Natural killer cell (primary cell): ENCODE data around the gene BICC1. TPM values are rescaled to one million over a fixed set of nuclear protein-coding genes. Genes with fewer than 3 reads are reported as not detected.

ENCODE experiments used
- ATAC-seq, 3 donors: fragments of 150-1000 bp in 2 of 3; fragments of 200-7000 bp in 1 of 3; cut with Tn5 transposase; 1 replicate in 1 of 3; 2 replicates in 2 of 3; pipeline ENCODE4 v1.10.0; 2021; ENCODE audit warnings: mild to moderate bottlenecking in 2 of 3, moderate library complexity in 2 of 3
- DNase-seq, 2 donors: peaks; one replicate each; pipeline versions ENCODE4 v3.0.0 to v3.0.0-alpha.2; 2013 to 2021; ENCODE audit warnings: mixed read lengths in 1 of 2
- H3K27ac ChIP-seq: one replicate; pipeline ENCODE4 v1.5.1; 2013; ENCODE audit warnings: mild to moderate bottlenecking, low read length
- H3K27me3 ChIP-seq: one replicate; pipeline ENCODE4 v1.6.1; 2013; ENCODE audit warnings: low read length; ENCODE audit not compliant: control insufficient read depth, insufficient read depth
- H3K36me3 ChIP-seq: one replicate; pipeline ENCODE4 v1.6.1; 2013; ENCODE audit warnings: low read length; ENCODE audit not compliant: control insufficient read depth, insufficient read depth
- H3K4me1 ChIP-seq: one replicate; pipeline ENCODE4 v1.6.1; 2013; ENCODE audit warnings: low read length; ENCODE audit not compliant: control insufficient read depth, insufficient read depth
- H3K4me3 ChIP-seq: one replicate; pipeline ENCODE4 v1.5.1; 2013; ENCODE audit warnings: low read length
- H3K9me3 ChIP-seq: one replicate; pipeline ENCODE4 v1.6.1; 2013; ENCODE audit warnings: low read length; ENCODE audit not compliant: control insufficient read depth, insufficient read depth
- H3K27ac Mint-ChIP-seq, 2 donors: one replicate each; pipeline ENCODE4 v1.8.0; 2022; ENCODE audit warnings: mild to moderate bottlenecking in 2 of 2, mixed read lengths in 2 of 2, moderate library complexity in 1 of 2
- H3K27me3 Mint-ChIP-seq, 2 donors: one replicate each; pipeline ENCODE4 v1.8.0; 2022; ENCODE audit warnings: low read depth in 2 of 2, mixed read lengths in 2 of 2
- H3K36me3 Mint-ChIP-seq: one replicate; pipeline ENCODE4 v1.8.0; 2022; ENCODE audit warnings: mixed read lengths
- H3K4me1 Mint-ChIP-seq, 2 donors: one replicate each; pipeline ENCODE4 v1.8.0; 2022; ENCODE audit warnings: mixed read lengths in 2 of 2
- H3K4me3 Mint-ChIP-seq: one replicate; pipeline ENCODE4 v1.8.0; 2022; ENCODE audit warnings: mild to moderate bottlenecking, moderate library complexity, mixed read lengths
- H3K9me3 Mint-ChIP-seq, 2 donors: one replicate each; pipeline ENCODE4 v1.8.0; 2022; ENCODE audit warnings: mixed read lengths in 2 of 2
- CTCF ChIP-seq: fragments of 200-600 bp; IDR thresholded peaks from one replicate; pipeline ENCODE4 v1.8.0; 2022; ENCODE audit warnings: antibody characterized with exemption
- WGBS: methylation state at CpG from one replicate; pipeline ENCODE4 v1.1.7; 2013; ENCODE audit warnings: missing lambda C conversion rate; ENCODE audit not compliant: insufficient coverage; 5-methylcytosine and 5-hydroxymethylcytosine counted together
- intact Hi-C: fragments of 100-400 bp; cut with micrococcal nuclease; formaldehyde crosslinking; loops from one replicate; pipeline ENCODE4 v1.14.2; 2022
- total RNA-seq, 4 donors: library from RNA; stranded (reverse); fragments of 120-200 nt in 1 of 4; gene quantifications; one replicate each; pipeline versions ENCODE4 v1.2.3 to v1.2.4, GENCODE V29; 2013 to 2022

BICC1 gene
- total RNA-seq, 3 donors from 2014 or later (not counting 1 experiment from before 2014, with no cell fraction given), result 0.14 TPM; not detected in 2

- intact Hi-C loops, result no loop called here
- TF ChIP-seq CTCF, result no peak
- H3K36me3 Mint-ChIP-seq, result no peaks in the 10 kb centered on the region
- no peaks in the 10 kb centered on the region for H3K4me1 Mint-ChIP-seq
- H3K9me3 Mint-ChIP-seq, result no peaks in the 10 kb centered on the region
- no peak overlapping the region for H3K4me3 ChIP-seq
- no peak for DNase-seq
- H3K27ac ChIP-seq, result no peak overlapping the region
- H3K9me3 ChIP-seq, result no peaks in the 10 kb centered on the region
- no peak overlapping the region for H3K27ac Mint-ChIP-seq
- ATAC-seq, result no peak
- no peak overlapping the region for H3K4me3 Mint-ChIP-seq
- no peaks in the 10 kb centered on the region for H3K27me3 Mint-ChIP-seq
- no peaks in the 10 kb centered on the region for H3K36me3 ChIP-seq
- H3K4me1 ChIP-seq, result no peaks in the 10 kb centered on the region
- H3K27me3 ChIP-seq, result no peaks in the 10 kb centered on the region
Observed at GRCh38 chr10:58797356-58797755, 284.7 kb downstream of the BICC1 start.

- H3K9me3 Mint-ChIP-seq, result no peaks in the 10 kb centered on the region
- H3K27ac Mint-ChIP-seq, result no peak overlapping the region
- Histone ChIP-seq H3K36me3 (no peaks in the 10 kb centered on the region), H3K4me1 (no peaks in the 10 kb centered on the region), H3K27ac (no peak overlapping the region), H3K9me3 (no peaks in the 10 kb centered on the region), H3K4me3 (no peak overlapping the region), H3K27me3 (no peaks in the 10 kb centered on the region)
- H3K4me1 Mint-ChIP-seq, result no peaks in the 10 kb centered on the region
- H3K27me3 Mint-ChIP-seq, result no peaks in the 10 kb centered on the region
- 93% methylated on average over 1 of the region's 1 CpG for WGBS
- ATAC-seq (no peak), DNase-seq (no peak)
- intact Hi-C loops, result no loop called here
- TF ChIP-seq CTCF, result no peak
- no peaks in the 10 kb centered on the region for H3K36me3 Mint-ChIP-seq
- H3K4me3 Mint-ChIP-seq, result no peak overlapping the region
Observed at GRCh38 chr10:58802047-58802446, 289.4 kb downstream of the BICC1 start.

- Mint-ChIP-seq H3K9me3 (no peaks in the 10 kb centered on the region), H3K4me1 (no peaks in the 10 kb centered on the region), H3K27ac (no peak overlapping the region), H3K4me3 (no peak overlapping the region), H3K27me3 (no peaks in the 10 kb centered on the region), H3K36me3 (no peaks in the 10 kb centered on the region)
- TF ChIP-seq CTCF, result no peak
- no peaks in the 10 kb centered on the region for H3K36me3 ChIP-seq
- H3K4me1 ChIP-seq, result no peaks in the 10 kb centered on the region
- no CpG with 5 or more reads among the region's 1 CpG for WGBS
- no peak for DNase-seq
- intact Hi-C loops, result no loop called here
- no peaks in the 10 kb centered on the region for H3K9me3 ChIP-seq
- no peaks in the 10 kb centered on the region for H3K27me3 ChIP-seq
- H3K27ac ChIP-seq, result no peak overlapping the region
- ATAC-seq, result no peak
- H3K4me3 ChIP-seq, result no peak overlapping the region
Observed at GRCh38 chr10:58806323-58806722, 293.7 kb downstream of the BICC1 start.

GRCh38 chr10:58806970-58807628 is 294.4 kb downstream of the BICC1 start:
- DNase-seq (no peak), ATAC-seq (no peak)
- Mint-ChIP-seq H3K9me3 (no peaks in the 10 kb centered on the region), H3K27me3 (no peaks in the 10 kb centered on the region), H3K36me3 (no peaks in the 10 kb centered on the region), H3K4me3 (no peak overlapping the region), H3K27ac (no peak overlapping the region), H3K4me1 (no peaks in the 10 kb centered on the region)
- intact Hi-C loops, result no loop called here
- H3K9me3 ChIP-seq, result no peaks in the 10 kb centered on the region
- H3K36me3 ChIP-seq, result no peaks in the 10 kb centered on the region
- H3K4me3 ChIP-seq, result no peak overlapping the region
- no peak overlapping the region for H3K27ac ChIP-seq
- WGBS, result 88% methylated on average over 4 of the region's 4 CpGs
- H3K27me3 ChIP-seq, result no peaks in the 10 kb centered on the region
- no peaks in the 10 kb centered on the region for H3K4me1 ChIP-seq
- TF ChIP-seq CTCF, result no peak
